C1 segment of cervical spinal cord (tissue), 14 donors: ENCODE data around the gene PLEKHJ1.

Source experiments
- DNase-seq, 14 donors: peaks; one replicate each; lab custom pipeline; 2025; lab: John Stamatoyannopoulos, UW

PLEKHJ1 gene

DNA sequence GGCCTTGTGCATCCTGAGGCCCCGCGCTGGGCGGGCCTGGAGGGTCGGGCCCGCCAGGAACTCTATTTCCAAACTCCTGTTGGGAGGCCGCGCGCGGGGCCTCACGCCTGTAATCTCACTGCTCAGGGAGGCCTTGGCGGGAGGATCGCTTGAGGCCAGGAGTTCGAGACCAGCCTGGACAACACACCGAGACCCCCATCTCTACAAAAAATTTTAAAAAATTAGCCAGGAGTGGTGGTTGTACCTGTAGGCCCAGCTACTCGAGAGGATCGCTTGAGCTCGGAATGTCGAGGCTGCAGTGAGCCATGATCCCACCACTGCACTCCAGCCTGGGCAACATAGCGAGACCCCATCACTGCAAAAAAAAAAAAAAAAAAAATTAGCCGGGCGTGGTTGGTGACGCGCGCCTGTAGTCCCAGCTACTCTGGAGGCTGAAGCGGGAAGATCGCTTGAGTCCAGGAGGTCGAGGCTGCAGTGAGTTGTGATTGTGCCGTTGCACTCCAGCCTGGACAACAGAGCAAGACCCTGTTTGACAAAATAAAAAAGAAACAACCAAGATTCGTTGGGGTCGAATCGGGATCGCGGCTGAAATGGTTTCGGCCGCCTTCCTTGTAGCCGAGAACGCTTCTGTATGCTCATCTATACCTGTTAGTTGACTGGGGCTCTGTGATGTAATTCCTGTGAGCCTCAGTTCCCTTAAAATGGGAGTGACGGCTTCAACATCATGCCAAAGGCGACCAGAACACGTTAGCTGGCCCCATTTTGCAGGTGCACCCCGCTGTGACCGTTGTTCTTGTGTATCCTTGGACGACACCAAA lies 1.1 kb upstream of the PLEKHJ1 start:
- no peak for DNase-seq

GRCh38 chr19:2236064-2236313 lies 140 bp downstream of the PLEKHJ1 start:
- DNase-seq, result no peak

DNA sequence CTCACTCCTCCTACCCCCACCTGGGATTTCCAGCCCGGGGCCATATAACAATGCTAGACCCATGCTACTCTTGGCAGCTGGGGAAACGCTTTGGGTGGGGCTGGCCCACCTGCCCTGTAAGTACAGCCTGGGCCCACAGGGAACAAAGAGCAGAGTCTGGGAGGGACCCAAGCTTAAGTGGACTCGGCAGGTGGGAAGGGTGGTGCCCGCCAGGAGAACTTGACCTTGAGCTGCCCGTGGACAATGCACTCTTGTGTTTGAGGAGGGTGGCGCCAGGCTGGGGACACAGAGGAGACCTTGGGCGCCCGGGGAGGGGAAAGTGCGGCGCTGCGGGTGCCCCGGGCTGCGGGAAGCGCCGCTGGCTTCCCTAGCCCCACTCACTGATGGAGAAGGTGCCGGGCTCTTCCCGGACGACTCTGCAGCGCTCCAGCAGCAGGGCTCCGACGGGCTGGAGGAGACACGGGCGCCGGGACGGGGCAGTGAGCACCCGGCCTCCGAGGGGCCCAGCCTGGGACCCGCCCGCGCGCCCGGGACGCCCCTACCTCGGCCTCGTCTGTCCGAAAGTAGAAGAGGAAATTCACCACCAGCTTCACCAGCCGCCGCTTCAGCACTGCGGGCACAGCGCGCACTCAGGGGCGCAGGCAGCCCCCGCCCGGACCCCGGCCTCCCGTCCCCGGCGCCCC lies 607 bp downstream of the PLEKHJ1 start:
- peak in 3 of 14 donors; percentile 31 to 47 (median 34) for DNase-seq

DNA sequence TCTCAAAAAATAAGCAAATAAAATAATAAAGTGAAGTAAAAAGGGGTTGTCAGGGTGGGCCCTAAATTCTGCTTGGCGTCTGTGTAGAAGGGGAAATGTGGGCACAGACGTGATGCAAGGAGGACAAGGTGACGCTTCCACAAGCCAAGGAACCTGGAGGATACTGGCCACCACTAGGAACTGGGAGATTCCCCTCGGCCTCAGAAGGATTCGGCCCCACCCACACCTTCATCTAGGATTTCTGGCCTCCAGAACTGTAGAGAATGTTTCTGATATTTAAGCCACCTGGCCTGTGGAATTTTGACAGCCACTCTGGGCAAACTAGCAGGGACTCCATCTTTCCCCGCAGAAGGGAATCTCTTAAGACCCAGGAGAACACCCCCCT lies 1.1 kb downstream of the PLEKHJ1 start:
- DNase-seq, result no peak

DNA sequence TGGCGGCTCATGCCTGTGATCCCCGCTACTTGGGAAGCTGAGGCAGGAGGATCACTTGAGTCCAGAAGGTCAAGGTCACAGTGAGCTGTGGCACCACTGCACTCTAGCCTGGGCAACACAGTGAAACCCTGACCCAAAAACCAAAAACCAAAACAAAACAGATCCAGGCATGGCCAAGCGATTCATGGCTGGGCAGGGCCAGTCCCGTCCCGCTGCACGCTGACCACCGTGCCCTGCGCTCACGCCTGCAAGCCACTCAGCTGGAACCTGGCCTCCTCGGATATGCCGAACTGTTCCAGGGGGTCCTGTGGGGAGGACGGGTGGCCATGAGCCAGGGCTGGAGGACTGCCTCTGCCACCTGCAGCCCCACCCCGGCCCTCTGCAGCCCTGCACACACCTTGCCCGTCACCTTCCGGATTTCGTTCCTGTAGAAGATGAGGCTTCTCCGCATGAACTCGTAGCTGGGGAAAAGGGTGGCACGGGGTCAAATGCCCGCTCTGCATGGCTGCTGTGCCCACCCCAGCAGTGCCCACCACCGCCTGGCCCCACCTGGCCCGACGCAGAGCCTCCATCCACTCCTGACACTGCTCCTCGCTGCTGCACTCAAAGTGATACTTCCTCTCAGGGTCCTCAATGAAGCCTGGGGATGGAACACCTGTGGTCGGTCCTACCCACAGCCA lies 2.4 kb downstream of the PLEKHJ1 start:
- DNase-seq, result no peak

DNA sequence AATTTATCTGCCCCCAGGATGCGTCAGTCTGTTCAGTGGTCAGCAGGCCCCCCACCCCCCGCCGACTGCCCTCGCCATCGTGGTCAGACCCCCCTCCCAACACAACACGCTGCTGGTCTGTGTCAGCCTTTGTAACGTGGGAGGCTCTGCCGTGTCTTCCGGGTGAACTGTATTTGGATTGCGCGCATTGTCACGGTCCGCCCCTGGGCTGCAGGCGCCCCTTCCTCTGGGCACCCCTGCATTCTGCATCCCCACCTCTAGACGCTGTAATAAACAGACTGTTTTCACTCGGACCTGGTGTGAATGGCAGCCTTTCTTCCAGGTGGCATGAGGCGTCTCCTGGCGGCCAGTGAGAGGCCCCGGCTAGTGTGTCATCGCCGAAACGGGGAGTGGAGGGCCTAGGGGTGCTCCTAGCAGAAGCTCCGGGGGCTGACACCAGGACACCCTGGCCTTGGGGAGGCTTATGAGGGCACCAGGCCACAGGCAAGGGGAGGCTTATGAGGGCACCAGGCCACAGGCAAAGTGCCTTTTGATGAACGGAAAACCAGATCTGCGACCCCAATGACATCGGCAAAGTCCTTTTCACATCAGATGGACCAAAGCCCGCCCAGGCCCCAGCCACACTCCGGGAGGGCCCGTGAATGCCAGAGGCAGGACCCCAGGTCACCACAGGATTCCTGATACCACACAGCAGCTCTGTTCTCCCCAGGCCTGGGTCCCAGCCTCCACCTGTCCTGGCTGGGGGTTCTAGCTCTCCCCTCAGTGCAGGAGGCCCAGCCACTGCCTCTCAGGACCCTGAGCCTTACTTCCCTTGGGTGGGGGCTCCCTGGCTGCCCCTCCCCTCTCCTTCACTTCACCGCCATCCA lies 3.6 kb downstream of the PLEKHJ1 start:
- no peak for DNase-seq

- DNase-seq, result peak in 1 of 14 donors; percentile 16
Measured at GRCh38 chr19:2231621-2232221, 4.4 kb downstream of the PLEKHJ1 start.

- DNase-seq, result no peak
Measured at GRCh38 chr19:2230807-2231533, 5.2 kb downstream of the PLEKHJ1 start.

DNA sequence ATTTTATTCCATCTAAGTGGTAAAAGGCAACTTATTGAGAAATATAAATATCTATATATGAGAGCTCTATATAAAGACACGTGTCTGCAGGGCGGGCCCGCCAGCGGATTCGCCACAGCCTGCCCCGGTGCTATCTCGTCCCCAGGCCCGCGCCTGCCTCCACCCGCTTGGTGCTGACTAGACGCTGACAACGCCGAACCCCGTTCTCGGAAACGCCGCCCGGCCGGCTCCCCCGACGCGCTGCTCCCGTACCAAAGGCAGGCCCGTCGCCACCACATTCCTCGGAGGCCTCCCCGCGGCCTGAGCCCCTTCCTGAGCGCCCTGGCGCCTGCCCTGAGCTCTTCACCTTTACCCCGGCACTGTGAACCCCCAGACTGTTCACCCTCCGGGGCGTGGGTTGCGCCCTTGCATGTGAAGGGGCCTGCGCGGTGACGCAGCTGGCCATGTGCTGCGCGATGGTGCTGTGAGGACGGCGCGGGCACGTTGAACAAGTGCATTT lies 6.0 kb downstream of the PLEKHJ1 start:
- DNase-seq, result no peak

- DNase-seq, result no peak
Measured at GRCh38 chr19:2229103-2230032, 6.8 kb downstream of the PLEKHJ1 start.

GRCh38 chr19:2228157-2229030 lies 7.7 kb downstream of the PLEKHJ1 start:
- DNase-seq, result peak in 1 of 14 donors; percentile 9

GRCh38 chr19:2227415-2228156 lies 8.5 kb downstream of the PLEKHJ1 start:
- peak in 4 of 14 donors; percentile 6 to 53 (median 25) for DNase-seq

- no peak for DNase-seq
Measured at GRCh38 chr19:2226840-2227360, 9.2 kb downstream of the PLEKHJ1 start.

- peak in 2 of 14 donors; percentile 23 to 91 for DNase-seq
Measured at GRCh38 chr19:2226051-2226839, 9.9 kb downstream of the PLEKHJ1 start.

GRCh38 chr19:2225415-2226050 lies 10.6 kb downstream of the PLEKHJ1 start:
- DNase-seq, result no peak

DNA sequence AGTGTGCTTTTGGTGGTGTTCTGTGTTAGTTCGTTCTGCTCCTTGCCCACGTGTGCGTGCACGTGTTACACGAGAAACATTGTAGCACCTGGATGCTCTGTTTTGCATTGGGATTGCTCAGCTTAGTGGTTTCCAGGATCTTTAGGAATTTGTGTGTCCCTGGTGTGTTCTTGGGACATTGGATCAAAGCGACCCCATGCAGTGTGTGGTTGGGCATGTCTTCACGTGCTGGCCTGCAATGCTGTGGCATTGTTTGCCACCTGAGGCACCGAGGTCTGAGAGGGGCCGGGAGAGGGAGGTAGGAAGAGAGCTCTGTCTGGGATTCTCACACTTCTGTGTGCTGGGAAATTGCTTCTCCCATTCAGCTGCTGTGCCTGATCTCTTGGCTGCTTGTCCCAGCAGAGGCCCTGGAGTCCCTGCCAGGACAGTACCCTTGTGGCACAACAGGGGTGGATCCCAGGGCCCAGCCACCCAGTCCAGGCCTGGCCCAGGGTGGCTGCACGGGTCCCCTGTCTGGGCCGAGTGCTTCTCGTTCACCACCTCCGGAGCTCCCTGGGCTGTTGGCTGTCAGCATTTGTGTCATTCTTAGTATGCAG lies 11.3 kb downstream of the PLEKHJ1 start:
- no peak for DNase-seq
